ENCODE measurements around the gene ERG28. TPM values are rescaled to one million over a fixed set of nuclear protein-coding genes. Genes with fewer than 3 reads are reported as not detected.
"Not testable (repeated sequence)": the region's sequence is repeated elsewhere in the genome, so short reads cannot be mapped to it uniquely, and the experiment has no call there.

ERG28 gene
- total and polyA plus RNA-seq, 4 donors: 17.1 to 43.5 (median 29.2) TPM

DNA sequence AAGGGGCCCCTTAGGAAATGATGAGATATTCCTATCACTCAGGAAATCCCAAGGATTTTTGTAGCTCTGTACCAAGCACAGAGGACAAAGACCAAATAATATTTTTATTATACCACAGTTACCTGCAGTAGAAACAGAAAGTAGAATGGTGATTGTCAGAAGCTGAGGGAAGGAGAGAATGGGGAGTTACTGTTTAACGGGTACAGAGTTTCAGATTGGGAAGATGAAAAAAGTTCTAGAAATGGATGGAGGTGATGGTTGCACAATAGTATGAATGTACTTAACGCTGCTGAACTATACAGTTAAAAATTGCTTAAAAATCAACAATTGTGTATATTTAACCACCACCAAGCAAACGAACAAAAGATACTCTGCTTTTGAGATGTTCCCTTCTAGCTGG lies 58.2 kb downstream of the ERG28 start:
- Histone ChIP-seq H3K9me3 (ENCODE audit: control insufficient read depth in 4 of 4, low read length in 3 of 4) (peaks cover 0 to 3% (median 0%) of the 10 kb centered on the region in 4 donors), H3K4me1 (ENCODE audit: control insufficient read depth in 4 of 4, insufficient read depth in 4 of 4, low read length in 3 of 4) (peaks cover 6 to 12% (median 7%) of the 10 kb centered on the region in 4 donors), H3K9ac (ENCODE audit: low read depth in 1 of 2, low read length in 2 of 2) (no peak overlapping the region), H3K27ac (ENCODE audit: low read depth in 1 of 2, low read length in 2 of 2) (no peak overlapping the region), H3K27me3 (ENCODE audit: control insufficient read depth in 4 of 4, insufficient read depth in 4 of 4, low read length in 3 of 4) (no peaks in the 10 kb centered on the region), H3K36me3 (ENCODE audit: control insufficient read depth in 4 of 4, insufficient read depth in 3 of 4, low read depth in 1 of 4, low read length in 3 of 4) (peaks cover 0 to 3% (median 0%) of the 10 kb centered on the region in 4 donors), H3K4me3 (ENCODE audit: low read depth in 1 of 3, low read length in 3 of 3) (no peak overlapping the region)
- no peak for TF ChIP-seq HNF4G (IDR thresholded peaks at IDR 0.05)
- TF ChIP-seq RXRA (IDR thresholded peaks at IDR 0.05): peak in 1 of 2 donors; percentile 21
- WGBS: 26% methylated on average over 3 of the region's 3 CpGs
- DNase-seq (ENCODE audit: low spot score): no peak

DNA sequence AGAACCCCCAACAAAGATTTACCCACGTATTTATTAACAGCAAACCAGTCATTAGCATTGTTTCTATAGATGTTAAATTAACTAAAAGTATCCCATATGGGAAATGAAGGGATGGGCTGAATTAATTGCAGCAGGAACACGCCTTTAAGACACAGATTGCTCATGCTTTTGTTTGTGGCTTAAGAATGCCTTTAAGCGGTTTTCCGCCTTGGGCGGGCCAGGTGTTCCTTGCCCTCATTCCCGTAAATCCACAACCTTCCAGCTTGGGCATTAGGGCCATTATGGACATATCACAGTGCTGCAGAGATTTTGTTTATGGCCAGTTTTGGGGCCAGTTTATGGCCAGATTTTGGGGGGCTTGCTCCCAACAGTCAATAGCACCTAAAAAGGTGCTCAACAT lies 59.6 kb downstream of the ERG28 start:
- H3K9me3 ChIP-seq (ENCODE audit: control insufficient read depth in 4 of 4, low read length in 3 of 4); H3K36me3 ChIP-seq (ENCODE audit: control insufficient read depth in 4 of 4, insufficient read depth in 3 of 4, low read depth in 1 of 4, low read length in 3 of 4); H3K27ac ChIP-seq (ENCODE audit: low read depth in 1 of 2, low read length in 2 of 2); H3K9ac ChIP-seq (ENCODE audit: low read depth in 1 of 2, low read length in 2 of 2); H3K27me3 ChIP-seq (ENCODE audit: control insufficient read depth in 4 of 4, insufficient read depth in 4 of 4, low read length in 3 of 4); DNase-seq (ENCODE audit: low spot score); H3K4me3 ChIP-seq (ENCODE audit: low read depth in 1 of 3, low read length in 3 of 3): not testable (repeated sequence)
- H3K4me1 ChIP-seq (ENCODE audit: control insufficient read depth in 4 of 4, insufficient read depth in 4 of 4, low read length in 3 of 4): peaks cover 6 to 12% (median 8%) of the 10 kb centered on the region in 4 donors
- WGBS: 97% methylated on average over 6 of the region's 6 CpGs

DNA sequence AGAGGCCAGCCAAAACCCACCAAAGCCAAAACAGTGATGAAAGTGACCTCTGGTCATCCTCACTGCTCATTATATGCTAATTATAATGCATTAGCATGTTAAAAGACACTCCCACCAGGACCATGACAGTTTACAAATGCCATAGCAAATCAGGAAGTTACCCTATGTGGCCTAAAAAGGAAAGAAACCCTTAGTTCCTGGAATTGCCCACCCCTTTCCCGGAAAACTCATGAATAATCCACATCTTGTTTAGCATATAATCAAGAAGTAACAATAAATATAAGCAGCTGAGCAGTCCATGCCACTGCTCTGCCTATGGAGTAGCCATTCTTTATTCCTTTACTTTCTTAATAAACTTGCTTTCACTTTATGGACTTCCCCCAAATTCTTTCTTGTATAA lies 60.6 kb downstream of the ERG28 start:
- H3K4me1 ChIP-seq (ENCODE audit: control insufficient read depth in 4 of 4, insufficient read depth in 4 of 4, low read length in 3 of 4): peaks cover 6 to 12% (median 8%) of the 10 kb centered on the region in 4 donors
- H3K27me3 ChIP-seq (ENCODE audit: control insufficient read depth in 4 of 4, insufficient read depth in 4 of 4, low read length in 3 of 4); H3K36me3 ChIP-seq (ENCODE audit: control insufficient read depth in 4 of 4, insufficient read depth in 3 of 4, low read depth in 1 of 4, low read length in 3 of 4); H3K9me3 ChIP-seq (ENCODE audit: control insufficient read depth in 4 of 4, low read length in 3 of 4); H3K4me3 ChIP-seq (ENCODE audit: low read depth in 1 of 3, low read length in 3 of 3); H3K27ac ChIP-seq (ENCODE audit: low read depth in 1 of 2, low read length in 2 of 2); H3K9ac ChIP-seq (ENCODE audit: low read depth in 1 of 2, low read length in 2 of 2); DNase-seq (ENCODE audit: low spot score): not testable (repeated sequence)
- 92% methylated on average over 1 of the region's 1 CpG for WGBS

Small RNA genes within 50 kb of the gene (small RNA-seq; reads per million reads assigned to genes)
- gene RNA5SP387: 0.20 reads per million

Other genes starting within 250 kb of the ERG28 start
- 10 to 100 TPM in 1 of 2 donors, 1 to 10 TPM in 1; 8.6 to 14.6 TPM for gene JDP2, start 232.9 kb downstream of the ERG28 start, total RNA-seq
- gene JDP2, start 232.9 kb downstream of the ERG28 start, polyA plus RNA-seq: 1 to 10 TPM; 2.4 to 8.8 TPM
- gene BATF, start 138.4 kb downstream of the ERG28 start, total RNA-seq: 1 to 10 TPM; 1.2 to 2.1 TPM
- under 1 TPM; 0.77 to 0.92 TPM for gene BATF, start 138.4 kb downstream of the ERG28 start, polyA plus RNA-seq
- 10 to 100 TPM in 1 of 2 donors, 1 to 10 TPM in 1; 8.7 to 13.1 TPM for gene FLVCR2, start 82.3 kb downstream of the ERG28 start, total RNA-seq
- 10 to 100 TPM; 10.4 to 12.3 TPM for gene FLVCR2, start 82.3 kb downstream of the ERG28 start, polyA plus RNA-seq
- gene TTLL5, start 370 bp upstream of the ERG28 start, total RNA-seq: 10 to 100 TPM; 14.0 to 14.2 TPM
- 1 to 10 TPM; 4.3 to 5.7 TPM for gene TTLL5, start 370 bp upstream of the ERG28 start, polyA plus RNA-seq

All from liver (tissue), 10 donors.